NCI-H2107 treated with DMSO at 0.1 percent for 48 hours (cell line): ENCODE data around the gene CNN2.
A peak's percentile ranks its signal among the peaks of the same experiment; 100 is the strongest.

Source experiments
- DNase-seq: peaks from one replicate; lab custom pipeline; 2025; ENCODE audit not compliant: unreplicated experiment; lab: John Stamatoyannopoulos, UW

Gene CNN2

GRCh38 chr19:1026783-1027649, 608 bp downstream of the CNN2 start:
- DNase-seq: no peak

- DNase-seq: no peak
These were observed 1.2 kb downstream of the CNN2 start for GRCh38 chr19:1027650-1028061.

GRCh38 chr19:1028062-1028926, 1.9 kb downstream of the CNN2 start:
- no peak for DNase-seq

- DNase-seq: no peak
These were observed 6.0 kb downstream of the CNN2 start for GRCh38 chr19:1032264-1032867.

GRCh38 chr19:1035998-1036621, 9.7 kb downstream of the CNN2 start:
- no peak for DNase-seq

- DNase-seq: no peak
These were observed 11.2 kb downstream of the CNN2 start for GRCh38 chr19:1037621-1038064.

GRCh38 chr19:1038978-1039645, 12.7 kb downstream of the CNN2 start:
- no peak for DNase-seq

- peak; percentile 90 for DNase-seq
These were observed 13.5 kb downstream of the CNN2 start, which contains the start of gene ABCA7 for GRCh38 chr19:1039646-1040475. TSS of gene ABCA7 (plus strand) at chr19:1040107. CDS start at chr19:1041362, 1,255 bp downstream.

GRCh38 chr19:1040476-1041271, 14.3 kb downstream of the CNN2 start:
- peak; percentile 77 for DNase-seq

- no peak for DNase-seq
These were observed 14.9 kb downstream of the CNN2 start for GRCh38 chr19:1041272-1041834.

GRCh38 chr19:1041835-1042685, 15.7 kb downstream of the CNN2 start:
- peak; percentile 19 for DNase-seq

- no peak for DNase-seq
These were observed 16.5 kb downstream of the CNN2 start for GRCh38 chr19:1042689-1043511.

- DNase-seq: no peak
These were observed 18.8 kb downstream of the CNN2 start for GRCh38 chr19:1045247-1045603.

- no peak for DNase-seq
These were observed 19.8 kb downstream of the CNN2 start for GRCh38 chr19:1046117-1046626.

- DNase-seq: no peak
These were observed 20.7 kb downstream of the CNN2 start for GRCh38 chr19:1046836-1047695.
